Cardiac fibroblast (primary cell): ENCODE data around the gene MMP13.

Experiments
- DNase-seq, 2 donors: peaks; one replicate each; pipeline versions ENCODE4 v3.0.0 to v3.0.0-alpha.2; 2010; ENCODE audit warnings: low read depth in 2 of 2
- H3K4me3 ChIP-seq, 2 donors: replicated peaks in 1 of 2; 1 replicate in 1 of 2; 2 replicates in 1 of 2; pipeline ENCODE4 v1.5.1; 2011; ENCODE audit warnings: low read depth in 2 of 2, low read length in 2 of 2, mild to moderate bottlenecking in 2 of 2, moderate library complexity in 1 of 2
- TF ChIP-seq, protein P1 (sequence below): IDR thresholded peaks from one replicate; pipeline ENCODE4 v1.5.1; 2011; ENCODE audit warnings: low read depth, mild to moderate bottlenecking, low read length, inconsistent platforms

MMP13 gene

DNA sequence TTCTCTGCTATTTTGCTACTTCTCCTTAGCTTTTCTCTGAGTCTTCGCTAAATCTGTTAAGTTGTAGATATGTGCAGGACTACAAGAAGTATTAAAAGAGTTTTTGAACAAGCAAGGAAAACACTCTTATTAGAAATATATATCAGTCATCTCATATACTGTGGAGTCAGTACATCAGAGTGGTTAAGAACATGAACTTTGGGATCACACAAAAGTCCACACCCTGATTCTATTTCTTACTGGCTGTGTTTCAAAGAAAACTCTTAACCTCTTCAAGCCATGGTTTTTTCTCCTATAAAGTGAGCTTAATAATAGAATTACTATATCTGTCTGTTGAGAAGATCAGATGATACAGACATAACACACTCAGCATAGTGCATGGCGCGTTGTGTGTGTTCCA is 29.5 kb downstream of the MMP13 start:
- H3K4me3 ChIP-seq, result no peak overlapping the region
- TF ChIP-seq, protein P1, sequence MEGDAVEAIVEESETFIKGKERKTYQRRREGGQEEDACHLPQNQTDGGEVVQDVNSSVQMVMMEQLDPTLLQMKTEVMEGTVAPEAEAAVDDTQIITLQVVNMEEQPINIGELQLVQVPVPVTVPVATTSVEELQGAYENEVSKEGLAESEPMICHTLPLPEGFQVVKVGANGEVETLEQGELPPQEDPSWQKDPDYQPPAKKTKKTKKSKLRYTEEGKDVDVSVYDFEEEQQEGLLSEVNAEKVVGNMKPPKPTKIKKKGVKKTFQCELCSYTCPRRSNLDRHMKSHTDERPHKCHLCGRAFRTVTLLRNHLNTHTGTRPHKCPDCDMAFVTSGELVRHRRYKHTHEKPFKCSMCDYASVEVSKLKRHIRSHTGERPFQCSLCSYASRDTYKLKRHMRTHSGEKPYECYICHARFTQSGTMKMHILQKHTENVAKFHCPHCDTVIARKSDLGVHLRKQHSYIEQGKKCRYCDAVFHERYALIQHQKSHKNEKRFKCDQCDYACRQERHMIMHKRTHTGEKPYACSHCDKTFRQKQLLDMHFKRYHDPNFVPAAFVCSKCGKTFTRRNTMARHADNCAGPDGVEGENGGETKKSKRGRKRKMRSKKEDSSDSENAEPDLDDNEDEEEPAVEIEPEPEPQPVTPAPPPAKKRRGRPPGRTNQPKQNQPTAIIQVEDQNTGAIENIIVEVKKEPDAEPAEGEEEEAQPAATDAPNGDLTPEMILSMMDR, result no peak
- no peak for DNase-seq

DNA sequence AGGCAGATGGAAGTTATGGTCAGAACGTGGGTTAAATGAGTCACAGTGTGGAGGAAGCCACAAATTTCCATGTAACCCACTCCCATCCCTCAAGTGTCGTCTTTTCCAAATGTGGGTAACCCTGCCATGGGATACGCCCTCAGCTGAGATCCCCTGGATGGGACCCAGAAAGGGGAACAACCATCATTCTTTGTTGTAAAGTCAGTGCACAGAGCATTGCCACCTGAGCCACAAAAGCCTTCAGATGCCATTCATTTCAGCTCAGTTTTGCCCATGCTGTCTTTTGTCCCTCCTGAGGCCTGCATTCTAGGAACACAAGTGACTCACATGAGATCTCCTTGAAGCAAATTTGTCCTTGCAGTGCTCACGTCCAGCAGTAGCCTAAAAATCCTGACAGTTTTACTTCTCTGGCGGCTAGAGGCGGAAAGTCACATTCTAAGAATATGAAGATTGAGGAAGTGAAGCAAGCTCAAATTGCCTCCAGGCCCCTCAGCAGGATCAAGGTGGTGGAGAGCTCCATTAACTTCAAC is 30.6 kb downstream of the MMP13 start:
- H3K4me3 ChIP-seq, result no peak overlapping the region
- no peak for DNase-seq
- TF ChIP-seq, protein P1, result no peak

DNA sequence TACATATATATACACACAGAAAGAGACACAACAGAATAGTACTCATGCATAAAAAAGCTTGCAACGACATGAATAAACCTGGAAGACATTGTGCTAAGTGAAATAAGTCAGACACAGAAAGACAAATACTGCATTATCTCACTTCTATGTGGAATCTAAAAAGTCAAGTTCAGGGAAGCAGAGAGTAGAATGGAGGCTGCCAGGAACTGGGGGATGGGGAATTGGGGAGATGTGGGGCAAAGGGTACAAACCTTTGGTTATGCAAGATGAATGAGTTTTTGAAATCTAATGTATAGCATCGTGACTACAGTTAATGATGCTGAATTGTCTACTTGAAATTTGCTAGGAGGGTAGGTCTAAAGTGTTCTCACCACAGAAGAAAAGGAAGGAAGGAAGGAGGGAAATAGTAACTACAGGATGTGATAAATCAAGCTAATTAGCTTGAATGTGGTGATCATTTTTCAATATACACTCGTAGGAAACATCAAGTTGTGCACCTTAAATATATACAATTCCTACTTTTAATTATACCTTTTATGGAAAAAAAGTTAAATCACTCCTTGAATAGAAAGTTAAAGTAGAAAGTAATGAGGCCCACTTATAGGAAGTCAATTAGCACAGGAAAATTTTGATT is 33.8 kb downstream of the MMP13 start:
- TF ChIP-seq, protein P1, result no peak
- no peak overlapping the region for H3K4me3 ChIP-seq
- DNase-seq, result no peak

DNA sequence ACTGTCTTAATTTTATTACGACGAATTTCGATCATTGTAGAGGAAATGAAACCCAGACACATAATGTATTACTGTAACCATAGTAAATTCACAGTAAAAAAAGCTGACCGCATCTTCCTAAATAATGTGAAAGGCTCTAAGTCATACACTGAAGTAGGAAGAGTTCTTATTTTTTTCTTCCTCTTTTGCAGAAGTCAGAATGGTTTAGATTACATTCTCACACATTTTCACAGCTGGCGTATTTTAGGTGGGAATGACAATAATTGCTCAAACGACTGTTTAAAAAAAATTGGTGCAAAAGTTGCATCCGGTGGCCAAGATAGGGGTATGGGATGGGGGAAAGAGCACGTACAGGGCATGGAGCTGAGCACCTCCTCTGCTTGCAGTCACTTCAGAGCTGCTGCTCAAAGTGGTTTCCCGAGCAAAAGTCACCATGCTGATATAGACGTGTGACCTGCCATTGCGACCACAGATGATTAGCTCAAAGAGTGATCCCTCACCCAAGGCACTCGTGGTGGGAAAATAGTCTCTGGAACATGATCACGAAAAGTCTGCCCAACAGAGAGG is 35.3 kb downstream of the MMP13 start:
- TF ChIP-seq, protein P1, result no peak
- DNase-seq, result no peak
- no peak overlapping the region for H3K4me3 ChIP-seq

DNA sequence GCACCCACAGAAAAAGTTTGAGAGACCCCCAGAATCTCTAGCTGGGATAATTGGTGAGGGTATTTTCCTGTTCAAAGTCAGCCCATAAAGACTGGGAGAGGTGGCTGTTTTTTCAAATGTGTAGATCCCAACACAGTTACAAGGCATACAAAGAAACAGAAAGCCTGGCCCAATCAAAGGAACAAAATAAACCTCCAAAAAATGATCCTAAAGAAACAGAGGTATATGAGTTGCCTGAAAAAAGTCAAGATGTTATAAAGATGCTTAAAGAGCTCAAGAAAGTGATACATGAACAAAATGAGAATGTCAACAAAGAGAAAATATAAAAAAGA is 40.5 kb downstream of the MMP13 start:
- DNase-seq, result no peak
- TF ChIP-seq, protein P1, result no peak
- no peak overlapping the region for H3K4me3 ChIP-seq

DNA sequence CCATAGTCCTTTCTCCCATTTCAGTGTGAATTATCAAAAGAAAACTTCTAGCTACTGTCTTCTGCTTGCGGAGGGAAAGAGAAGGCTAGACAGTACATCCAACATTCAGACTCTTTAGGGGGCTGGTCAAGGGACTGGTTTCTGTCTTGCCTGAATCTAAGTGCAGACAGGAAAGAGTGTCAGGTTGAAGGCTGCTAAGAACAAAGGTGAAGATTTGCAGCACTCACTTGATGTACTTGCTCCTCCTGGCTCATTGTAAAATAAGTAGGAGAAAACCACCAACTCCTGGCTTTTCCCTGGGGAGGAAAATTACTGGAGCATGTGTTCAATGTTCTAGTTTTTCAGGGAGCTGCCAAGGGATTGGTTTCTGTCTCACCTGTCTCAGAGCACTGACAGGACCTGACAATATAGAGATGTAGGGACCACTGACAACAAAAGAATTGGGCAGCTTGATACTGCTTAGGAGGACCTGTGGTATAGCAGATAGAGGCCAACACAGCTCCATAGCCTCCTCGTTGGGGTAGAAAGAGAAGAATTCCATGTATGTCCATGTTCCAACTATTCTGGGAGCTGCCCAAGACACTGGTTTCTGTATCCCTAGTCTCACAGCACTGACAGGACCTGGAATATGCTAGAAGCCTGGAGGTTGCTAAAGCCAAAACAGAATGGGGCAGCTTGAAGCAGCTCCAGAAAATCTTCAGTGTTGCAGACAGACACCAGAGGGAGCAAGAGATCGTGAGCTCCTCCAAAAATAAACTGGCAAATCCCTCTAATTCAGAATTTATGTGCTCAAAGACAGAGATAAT is 41.1 kb downstream of the MMP13 start:
- peak; percentile 65 to 66 for DNase-seq
- TF ChIP-seq, protein P1, result peak; percentile 80
- H3K4me3 ChIP-seq, result no peak overlapping the region
